ENCODE results near the gene FGD4. TPM values are rescaled to one million over a fixed set of nuclear protein-coding genes. Genes with fewer than 3 reads are reported as not detected.

The FGD4 gene
- total and polyA plus RNA-seq, 2 experiments from 2014 or later = 1.1 to 3.4 TPM

- H3K79me2 ChIP-seq (ENCODE audit: insufficient read depth) = no peaks in the 10 kb centered on the region
- no peak for DNase-seq
- no peak overlapping the region for H3K4me2 ChIP-seq (ENCODE audit: unreplicated experiment)
- H3K9ac ChIP-seq = no peak overlapping the region
- 75 to 76% methylated on average over 6 of the region's 6 CpGs for WGBS, 2 experiments (ENCODE audit: low coverage in 1 of 2, low lambda C conversion rate in 2 of 2, missing lambda C conversion rate in 2 of 2)
- H3K36me3 ChIP-seq (ENCODE audit: low read depth) = no peaks in the 10 kb centered on the region
- H4K20me1 ChIP-seq (ENCODE audit: insufficient read depth) = no peaks in the 10 kb centered on the region
- no peak overlapping the region for H2AFZ ChIP-seq
- no peak overlapping the region for H3K27ac ChIP-seq
- in situ Hi-C loops (cut with MboI) = no loop called here
- H3K9me3 ChIP-seq (ENCODE audit: low read depth) = no peaks in the 10 kb centered on the region
- no peaks in the 10 kb centered on the region for H3K4me1 ChIP-seq (ENCODE audit: insufficient read depth)
- H3K27me3 ChIP-seq (replicated peaks; ENCODE audit: insufficient read depth) = peaks cover 5% of the 10 kb centered on the region; the same call in 1 of the 2 replicates
- H3F3A ChIP-seq (ENCODE audit: insufficient read depth) = no peaks in the 10 kb centered on the region
- H3K9me2 ChIP-seq (ENCODE audit: insufficient read depth) = no peaks in the 10 kb centered on the region
- TF ChIP-seq EZH2 (IDR thresholded peaks at IDR 0.05; ENCODE audit: insufficient read depth, poor library complexity, severe bottlenecking) (no peak), EZH2phosphoT487 (IDR thresholded peaks at IDR 0.05; ENCODE audit: insufficient read depth, low read depth) (no peak)
- no peak overlapping the region for H3K4me3 ChIP-seq
These were observed 31.7 kb downstream of the FGD4 start for GRCh38 chr12:32431025-32431424.

GRCh38 chr12:32435921-32436705 lies 36.8 kb downstream of the FGD4 start:
- no peak for DNase-seq
- Histone ChIP-seq H3K27me3 (replicated peaks; ENCODE audit: insufficient read depth) (no peaks in the 10 kb centered on the region), H3K9me2 (ENCODE audit: insufficient read depth) (no peaks in the 10 kb centered on the region), H3K4me1 (ENCODE audit: insufficient read depth) (peaks cover 22% of the 10 kb centered on the region), H3K36me3 (ENCODE audit: low read depth) (no peaks in the 10 kb centered on the region), H3K79me2 (ENCODE audit: insufficient read depth) (no peaks in the 10 kb centered on the region), H3K9ac (no peak overlapping the region), H3K4me3 (no peak overlapping the region), H3K4me2 (ENCODE audit: unreplicated experiment) (no peak overlapping the region), H2AFZ (no peak overlapping the region), H3K27ac (0 out of 2 replicates have a peak overlapping the region, but pooled peaks have one; percentile 11), H3K9me3 (ENCODE audit: low read depth) (no peaks in the 10 kb centered on the region), H4K20me1 (ENCODE audit: insufficient read depth) (no peaks in the 10 kb centered on the region), H3F3A (ENCODE audit: insufficient read depth) (peaks cover 16% of the 10 kb centered on the region; the same call in 1 of the 2 replicates)
- no peak for TF ChIP-seq EZH2 (IDR thresholded peaks at IDR 0.05; ENCODE audit: insufficient read depth, poor library complexity, severe bottlenecking)
- TF ChIP-seq EZH2phosphoT487 (IDR thresholded peaks at IDR 0.05; ENCODE audit: insufficient read depth, low read depth) = no peak
- in situ Hi-C loops (cut with MboI) = no loop called here
- WGBS, 2 experiments (ENCODE audit: low coverage in 1 of 2, low lambda C conversion rate in 2 of 2, missing lambda C conversion rate in 2 of 2) = 84 to 86% methylated on average over 7 of the region's 7 CpGs

GRCh38 chr12:32437095-32437515 lies 37.7 kb downstream of the FGD4 start:
- Histone ChIP-seq H3K9ac (no peak overlapping the region), H3K4me2 (ENCODE audit: unreplicated experiment) (peak overlapping the region; percentile 70), H3K27me3 (replicated peaks; ENCODE audit: insufficient read depth) (no peaks in the 10 kb centered on the region), H3K9me2 (ENCODE audit: insufficient read depth) (no peaks in the 10 kb centered on the region), H3F3A (ENCODE audit: insufficient read depth) (peaks cover 16% of the 10 kb centered on the region; the same call in 1 of the 2 replicates), H2AFZ (peak overlapping the region; percentile 42), H3K4me1 (ENCODE audit: insufficient read depth) (peaks cover 22% of the 10 kb centered on the region), H3K79me2 (ENCODE audit: insufficient read depth) (no peaks in the 10 kb centered on the region), H3K27ac (peak overlapping the region; percentile 70), H3K9me3 (ENCODE audit: low read depth) (no peaks in the 10 kb centered on the region), H4K20me1 (ENCODE audit: insufficient read depth) (no peaks in the 10 kb centered on the region), H3K36me3 (ENCODE audit: low read depth) (no peaks in the 10 kb centered on the region), H3K4me3 (no peak overlapping the region)
- in situ Hi-C loops (cut with MboI) = no loop called here
- WGBS, 2 experiments (ENCODE audit: low coverage in 1 of 2, low lambda C conversion rate in 2 of 2, missing lambda C conversion rate in 2 of 2) = 32 to 36% methylated on average over 9 of the region's 9 CpGs
- peak; percentile 86 for DNase-seq
- TF ChIP-seq EZH2 (IDR thresholded peaks at IDR 0.05; ENCODE audit: insufficient read depth, poor library complexity, severe bottlenecking) = no peak
- TF ChIP-seq EZH2phosphoT487 (IDR thresholded peaks at IDR 0.05; ENCODE audit: insufficient read depth, low read depth) = no peak

GRCh38 chr12:32440120-32440865 lies 40.9 kb downstream of the FGD4 start:
- Histone ChIP-seq H2AFZ (no peak overlapping the region), H3K9me2 (ENCODE audit: insufficient read depth) (no peaks in the 10 kb centered on the region), H3K9ac (no peak overlapping the region), H3K27me3 (replicated peaks; ENCODE audit: insufficient read depth) (no peaks in the 10 kb centered on the region), H3K36me3 (ENCODE audit: low read depth) (no peaks in the 10 kb centered on the region), H3K9me3 (ENCODE audit: low read depth) (no peaks in the 10 kb centered on the region), H3K27ac (no peak overlapping the region), H3K79me2 (ENCODE audit: insufficient read depth) (no peaks in the 10 kb centered on the region), H3F3A (ENCODE audit: insufficient read depth) (peaks cover 16% of the 10 kb centered on the region; the same call in 1 of the 2 replicates), H3K4me2 (ENCODE audit: unreplicated experiment) (no peak overlapping the region), H3K4me3 (no peak overlapping the region), H4K20me1 (ENCODE audit: insufficient read depth) (no peaks in the 10 kb centered on the region), H3K4me1 (ENCODE audit: insufficient read depth) (peaks cover 28% of the 10 kb centered on the region)
- DNase-seq = no peak
- TF ChIP-seq EZH2phosphoT487 (IDR thresholded peaks at IDR 0.05; ENCODE audit: insufficient read depth, low read depth) (no peak), EZH2 (IDR thresholded peaks at IDR 0.05; ENCODE audit: insufficient read depth, poor library complexity, severe bottlenecking) (no peak)
- in situ Hi-C loops (cut with MboI) = no loop called here
- WGBS, 2 experiments (ENCODE audit: low coverage in 1 of 2, low lambda C conversion rate in 2 of 2, missing lambda C conversion rate in 2 of 2) = 95 to 96% methylated on average over 9 of the region's 9 CpGs

Data from GM23248 (cell line).